PC-9 (cell line): ENCODE data around the gene MED27. TPM values are rescaled to one million over a fixed set of nuclear protein-coding genes. Genes with fewer than 3 reads are reported as not detected.

Experiments used
- BruUV-seq: library from RNA; stranded (reverse); fragments of 400-500 nt; replicated peaks from 2 replicates; lab custom pipeline; 2021; lab: Mats Ljungman, UMichigan
- CTCF ChIA-PET: fragments of 300-600 bp; sonication (Branson Sonifier 250); formaldehyde crosslinking; loops from one replicate; lab custom pipeline; 2022; ENCODE audit warnings: antibody characterized with exemption; lab: Charles Lee
- POLR2A ChIA-PET: fragments of 300-600 bp; sonication (Branson Sonifier 250); formaldehyde crosslinking; loops from one replicate; lab custom pipeline; 2022; ENCODE audit warnings: antibody characterized with exemption; ENCODE audit not compliant: unreplicated experiment; lab: Charles Lee
- DNase-seq, 2 experiments: peaks; one replicate each; pipeline versions ENCODE4 v3.0.0 to v3.0.0-alpha.2; 2015 to 2022; ENCODE audit warnings: mixed read lengths in 1 of 2
- H2AFZ ChIP-seq: fragments of 200-600 bp; sonication (generic); 2 replicates; pipeline ENCODE4 v1.8.1; 2017; ENCODE audit warnings: antibody characterized with exemption
- H3F3A ChIP-seq: fragments of 200-600 bp; sonication (generic); 2 replicates; pipeline ENCODE4 v1.8.1; 2017; ENCODE audit warnings: antibody characterized with exemption, mild to moderate bottlenecking, low read depth; ENCODE audit not compliant: insufficient read depth
- H3K27ac ChIP-seq: fragments of 200-600 bp; sonication (generic); 2 replicates; pipeline ENCODE4 v1.6.1; 2016; ENCODE audit warnings: mixed run types
- H3K27me3 ChIP-seq: fragments of 200-600 bp; sonication (generic); 2 replicates; pipeline ENCODE4 v1.6.1; 2016; ENCODE audit warnings: low read depth, mixed run types; ENCODE audit not compliant: insufficient read depth
- H3K36me3 ChIP-seq: fragments of 200-600 bp; sonication (generic); 2 replicates; pipeline ENCODE4 v1.6.1; 2016; ENCODE audit warnings: low read depth, mixed run types
- H3K4me1 ChIP-seq: fragments of 200-600 bp; sonication (generic); replicated peaks from 2 replicates; pipeline ENCODE4 v1.6.1; 2016; ENCODE audit warnings: mixed run types; ENCODE audit not compliant: insufficient read depth
- H3K4me2 ChIP-seq: fragments of 200-600 bp; sonication (generic); 2 replicates; pipeline ENCODE4 v1.6.1; 2017; ENCODE audit warnings: mixed run types
- H3K4me3 ChIP-seq: fragments of 200-600 bp; sonication (generic); 2 replicates; pipeline ENCODE4 v1.6.1; 2016; ENCODE audit warnings: mixed run types
- H3K79me2 ChIP-seq: fragments of 200-600 bp; sonication (generic); 2 replicates; pipeline ENCODE4 v1.6.1; 2017; ENCODE audit warnings: low read depth, mixed run types
- H3K9me2 ChIP-seq: fragments of 200-600 bp; sonication (generic); 2 replicates; pipeline ENCODE4 v1.8.1; 2017; ENCODE audit warnings: mild to moderate bottlenecking; ENCODE audit not compliant: insufficient read depth
- H3K9me3 ChIP-seq: fragments of 200-600 bp; sonication (generic); 2 replicates; pipeline ENCODE4 v1.8.1; 2016; ENCODE audit warnings: low read depth; ENCODE audit not compliant: insufficient read depth
- H4K20me1 ChIP-seq: fragments of 200-600 bp; sonication (generic); 2 replicates; pipeline ENCODE4 v1.8.1; 2017; ENCODE audit not compliant: insufficient read depth
- EZH2 ChIP-seq: fragments of 200-600 bp; sonication (generic); IDR thresholded peaks from 2 replicates; pipeline ENCODE4 v1.8.0; 2017; ENCODE audit warnings: antibody characterized with exemption, low read depth
- intact Hi-C: fragments of 100-400 bp; cut with micrococcal nuclease; formaldehyde crosslinking; loops from one replicate; pipeline ENCODE4 v1.10.0; 2022; ENCODE audit not compliant: unreplicated experiment
- total RNA-seq: library from RNA; stranded (reverse); gene quantifications from 2 replicates; pipeline ENCODE4 v1.2.3, GENCODE V29; 2021
- TF ChIP-seq, protein P1 (sequence below): fragments of 200-600 bp; sonication (generic); conservative IDR thresholded peaks from 2 replicates; pipeline ENCODE4 v1.6.1; 2017; ENCODE audit warnings: mixed run types, antibody characterized with exemption, mild to moderate bottlenecking, moderate library complexity

Gene MED27
- total RNA-seq, 1 experiment from 2014 or later: 31.2 TPM

DNA sequence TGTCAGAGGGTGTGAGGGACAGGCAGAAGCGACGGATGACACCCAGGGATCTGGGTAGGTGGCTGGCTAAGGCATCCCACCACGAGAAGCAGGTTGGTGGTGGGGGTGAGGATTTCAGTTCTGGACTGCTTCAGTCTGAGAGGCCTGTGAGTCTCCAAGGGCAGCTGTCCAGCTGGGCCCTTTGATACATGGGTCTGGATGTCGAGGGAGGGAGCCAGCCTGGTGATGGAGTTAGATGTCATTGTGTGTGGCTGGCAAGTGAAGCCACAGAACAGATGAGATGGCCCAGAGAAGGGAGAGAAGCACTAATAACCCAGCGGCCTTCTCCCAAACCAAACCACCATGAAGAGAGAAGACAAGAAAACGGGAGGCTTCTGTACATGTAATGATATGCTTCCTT lies 11.1 kb downstream of the MED27 start:
- Histone ChIP-seq H3K27me3 (no peaks in the 10 kb centered on the region), H3K9me3 (no peaks in the 10 kb centered on the region), H3F3A (no peaks in the 10 kb centered on the region), H2AFZ (no peak overlapping the region), H3K4me3 (no peak overlapping the region), H4K20me1 (peaks cover 33% of the 10 kb centered on the region), H3K4me2 (no peak overlapping the region), H3K79me2 (peaks cover 15% of the 10 kb centered on the region; the same call in 1 of the 2 replicates), H3K36me3 (no peaks in the 10 kb centered on the region), H3K9me2 (no peaks in the 10 kb centered on the region), H3K4me1 (no peaks in the 10 kb centered on the region), H3K27ac (no peak overlapping the region)
- intact Hi-C loops: no loop called here
- TF ChIP-seq EZH2: no peak
- TF ChIP-seq, protein P1, sequence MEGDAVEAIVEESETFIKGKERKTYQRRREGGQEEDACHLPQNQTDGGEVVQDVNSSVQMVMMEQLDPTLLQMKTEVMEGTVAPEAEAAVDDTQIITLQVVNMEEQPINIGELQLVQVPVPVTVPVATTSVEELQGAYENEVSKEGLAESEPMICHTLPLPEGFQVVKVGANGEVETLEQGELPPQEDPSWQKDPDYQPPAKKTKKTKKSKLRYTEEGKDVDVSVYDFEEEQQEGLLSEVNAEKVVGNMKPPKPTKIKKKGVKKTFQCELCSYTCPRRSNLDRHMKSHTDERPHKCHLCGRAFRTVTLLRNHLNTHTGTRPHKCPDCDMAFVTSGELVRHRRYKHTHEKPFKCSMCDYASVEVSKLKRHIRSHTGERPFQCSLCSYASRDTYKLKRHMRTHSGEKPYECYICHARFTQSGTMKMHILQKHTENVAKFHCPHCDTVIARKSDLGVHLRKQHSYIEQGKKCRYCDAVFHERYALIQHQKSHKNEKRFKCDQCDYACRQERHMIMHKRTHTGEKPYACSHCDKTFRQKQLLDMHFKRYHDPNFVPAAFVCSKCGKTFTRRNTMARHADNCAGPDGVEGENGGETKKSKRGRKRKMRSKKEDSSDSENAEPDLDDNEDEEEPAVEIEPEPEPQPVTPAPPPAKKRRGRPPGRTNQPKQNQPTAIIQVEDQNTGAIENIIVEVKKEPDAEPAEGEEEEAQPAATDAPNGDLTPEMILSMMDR: no peak
- DNase-seq: no peak
- POLR2A ChIA-PET: no interaction called here
- BruUV-seq: no TSS peak
- CTCF ChIA-PET: no interaction called here

DNA sequence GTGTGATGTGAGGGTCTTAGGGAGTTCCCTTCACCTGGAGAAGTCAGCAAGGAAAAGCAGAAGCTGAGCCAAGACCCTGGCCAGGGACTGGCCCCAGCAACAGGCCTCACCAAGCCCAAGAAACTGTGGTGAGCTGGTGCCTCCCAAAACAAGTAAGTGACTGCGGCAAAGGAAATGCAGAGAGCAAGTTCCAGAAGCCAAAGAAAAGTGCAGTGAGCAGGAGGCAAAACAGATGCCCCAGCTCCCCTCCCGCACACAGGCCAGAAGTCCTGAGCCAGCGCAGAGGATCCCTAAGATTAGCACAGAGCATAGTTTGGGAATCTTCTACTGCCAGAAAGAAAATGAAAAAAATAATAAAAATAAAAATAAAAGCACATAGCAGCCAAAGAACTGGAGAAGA lies 13.2 kb downstream of the MED27 start:
- ChIA-PET POLR2A (no interaction called here), CTCF (no interaction called here)
- TF ChIP-seq, protein P1: no peak
- TF ChIP-seq EZH2: no peak
- Histone ChIP-seq H3K4me1 (no peaks in the 10 kb centered on the region), H3K36me3 (no peaks in the 10 kb centered on the region), H3K27ac (no peak overlapping the region), H3K27me3 (no peaks in the 10 kb centered on the region), H3K9me3 (no peaks in the 10 kb centered on the region), H2AFZ (no peak overlapping the region), H3F3A (no peaks in the 10 kb centered on the region), H4K20me1 (peaks cover 21% of the 10 kb centered on the region), H3K9me2 (no peaks in the 10 kb centered on the region), H3K79me2 (peaks cover 9% of the 10 kb centered on the region; the same call in 1 of the 2 replicates), H3K4me3 (no peak overlapping the region), H3K4me2 (no peak overlapping the region)
- no TSS peak for BruUV-seq
- no peak for DNase-seq
- intact Hi-C loops: no loop called here

DNA sequence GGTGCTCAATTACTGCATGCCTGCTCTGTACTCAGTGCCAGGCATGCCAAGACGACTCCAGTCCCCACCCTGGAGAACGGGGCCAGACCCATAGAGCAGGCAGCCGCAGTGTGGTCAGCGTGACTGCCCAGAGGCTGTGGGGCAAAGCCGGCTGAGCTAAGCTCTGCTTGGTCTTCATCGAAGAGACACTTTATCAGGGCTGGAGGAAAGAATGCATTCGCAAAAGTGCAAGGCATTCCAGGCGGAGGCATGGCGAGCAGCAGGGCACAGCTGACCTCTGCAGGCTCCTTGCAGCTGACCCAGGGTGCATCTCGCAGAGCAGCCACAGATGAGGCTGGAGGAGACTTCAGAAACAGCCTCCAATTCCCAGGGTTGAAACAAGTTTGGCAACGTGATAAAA lies 13.6 kb downstream of the MED27 start:
- intact Hi-C loops: no loop called here

More for the DNA sequence above, 13.6 kb downstream of the MED27 start:
- Histone ChIP-seq H3K9me2 (no peaks in the 10 kb centered on the region), H3K9me3 (no peaks in the 10 kb centered on the region), H2AFZ (no peak overlapping the region), H3K27ac (no peak overlapping the region), H3K4me2 (no peak overlapping the region), H3K4me1 (no peaks in the 10 kb centered on the region), H3K79me2 (0 out of 2 replicates have a peak, but pooled peaks cover 5% of the 10 kb centered on the region), H3K36me3 (no peaks in the 10 kb centered on the region), H3F3A (no peaks in the 10 kb centered on the region), H3K27me3 (no peaks in the 10 kb centered on the region), H3K4me3 (no peak overlapping the region), H4K20me1 (peaks cover 18% of the 10 kb centered on the region)
- TF ChIP-seq, protein P1: no peak
- TF ChIP-seq EZH2: no peak
- BruUV-seq: no TSS peak
- ChIA-PET POLR2A (no interaction called here), CTCF (no interaction called here)
- DNase-seq: no peak
